GM21515 (cell line): Measurements from ENCODE around the gene HID1.
"Not testable (repeated sequence)": the region's sequence is repeated elsewhere in the genome, so short reads cannot be mapped to it uniquely, and the experiment has no call there.

Experiments
- ATAC-seq: cut with Tn5 transposase; IDR thresholded peaks from one replicate; pipeline ENCODE4 v1.9.1; 2021; ENCODE audit not compliant: unreplicated experiment

The HID1 gene

DNA sequence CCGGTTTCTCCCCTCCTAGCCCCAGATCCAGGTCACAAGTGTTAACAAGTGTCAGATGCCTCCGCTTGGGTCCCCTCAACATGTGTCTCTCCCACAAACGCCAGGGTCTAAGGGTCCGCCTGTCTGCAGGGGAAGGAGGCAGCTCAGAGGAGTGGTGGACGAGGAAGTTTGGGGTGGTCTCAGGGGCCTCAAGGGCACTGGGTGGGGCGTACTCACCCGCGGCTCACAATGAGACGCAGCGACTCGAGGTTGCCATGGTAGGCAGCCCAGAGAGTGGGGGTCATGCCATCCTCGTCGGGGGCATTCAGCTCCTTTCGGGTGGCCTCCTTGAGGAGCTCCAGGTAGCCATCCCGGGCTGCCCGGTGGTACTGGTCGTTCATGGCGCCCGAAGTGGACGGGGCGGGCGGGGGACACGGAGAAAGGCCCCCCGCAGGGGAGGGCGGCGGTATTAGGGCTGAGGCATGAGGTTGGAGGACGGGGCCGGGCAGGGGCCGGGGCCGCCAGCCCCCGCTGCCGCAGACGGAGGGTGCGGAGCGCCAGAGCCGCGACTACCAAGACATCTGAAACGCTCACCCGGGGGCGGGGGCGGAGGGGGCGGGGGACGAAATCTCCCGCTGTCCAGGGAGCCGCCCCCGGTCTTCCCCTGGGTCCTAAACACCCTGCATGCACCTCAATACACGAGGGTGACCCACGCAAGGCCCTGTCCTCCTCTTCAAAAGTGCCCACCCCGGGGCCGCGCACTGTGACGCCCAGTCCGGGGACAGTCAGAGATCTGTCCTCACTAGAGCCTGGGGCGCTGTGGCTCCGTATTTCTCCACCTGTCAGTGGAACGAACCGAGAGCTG lies 49.6 kb downstream of the HID1 start, which contains the start of gene USH1G:
TSS of gene USH1G (minus strand) at position 562 of the 844 bp plus-strand sequence. CDS start at position 380, 182 bp downstream.
- no peak for ATAC-seq

DNA sequence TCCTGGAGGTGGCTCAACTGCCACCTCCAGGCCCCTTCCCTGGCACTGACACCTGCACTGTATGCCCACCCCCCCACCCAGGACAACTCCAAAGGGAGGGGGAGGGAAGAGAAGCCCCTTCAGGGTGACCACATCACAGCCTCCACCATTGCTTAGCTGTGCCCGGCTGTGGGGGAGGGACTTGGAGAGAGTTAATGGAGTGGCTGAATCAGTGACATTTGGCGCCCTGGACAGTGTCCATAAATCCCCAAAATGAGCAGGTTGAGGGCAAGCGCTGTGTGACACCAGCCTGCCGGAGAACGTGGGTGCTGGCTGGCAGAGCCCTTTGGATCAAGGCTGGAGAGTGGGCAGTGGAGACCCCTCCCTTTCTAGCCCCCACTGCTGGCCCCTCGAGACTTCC lies 50.4 kb downstream of the HID1 start:
- ATAC-seq: no peak

DNA sequence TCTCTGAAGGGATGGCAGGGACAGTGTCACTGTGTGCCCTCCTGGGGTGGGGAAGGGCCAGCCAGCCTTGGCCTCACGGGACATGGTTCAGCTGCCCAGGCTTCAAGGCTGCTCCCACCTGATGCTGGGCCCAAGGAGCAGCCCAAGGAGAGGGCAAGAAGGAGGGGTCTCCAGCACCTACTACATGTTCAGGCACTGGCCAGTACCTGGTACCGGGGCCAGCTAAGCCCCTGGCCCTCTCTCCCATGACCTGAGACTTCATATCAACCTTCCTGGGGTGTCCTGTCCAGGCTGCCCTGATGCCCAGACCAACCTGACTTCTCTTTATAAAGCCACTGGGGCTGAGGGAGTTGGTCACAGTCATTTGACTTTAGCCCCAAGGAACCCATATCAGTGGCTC lies 50.8 kb downstream of the HID1 start:
- no peak for ATAC-seq

DNA sequence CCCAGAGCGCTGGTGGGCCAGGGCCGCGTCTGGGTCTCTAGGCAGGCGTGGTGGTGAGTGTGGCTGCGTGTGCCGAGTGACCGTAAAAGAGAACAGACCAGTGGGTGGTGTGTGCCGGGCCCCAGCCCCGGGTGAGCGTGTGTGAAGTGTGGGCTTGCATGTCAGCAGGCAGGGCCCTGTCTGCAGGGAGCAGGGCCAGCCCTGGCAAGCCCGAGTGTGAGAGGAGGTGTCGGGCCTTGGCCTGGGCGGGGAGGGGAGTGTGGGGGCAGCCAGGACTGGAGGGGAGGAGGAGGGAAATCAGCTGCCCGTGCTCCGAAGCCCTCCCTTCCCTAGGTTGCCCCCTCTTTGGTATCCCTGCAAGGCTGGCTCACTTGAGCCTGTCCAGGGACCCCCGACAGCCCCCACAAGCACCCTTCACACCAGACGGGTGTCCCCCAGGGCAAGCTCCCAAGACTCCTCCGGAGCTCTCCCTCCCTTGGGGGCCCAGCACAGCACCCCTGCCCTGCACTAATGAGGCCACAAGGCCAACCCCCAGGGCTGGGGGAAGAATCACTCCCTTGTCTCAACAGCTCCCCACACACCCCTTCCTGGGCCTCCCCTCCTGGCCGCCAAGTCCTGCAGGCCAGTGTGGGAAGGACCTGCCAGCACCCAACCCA lies 51.4 kb downstream of the HID1 start:
- ATAC-seq: no peak

DNA sequence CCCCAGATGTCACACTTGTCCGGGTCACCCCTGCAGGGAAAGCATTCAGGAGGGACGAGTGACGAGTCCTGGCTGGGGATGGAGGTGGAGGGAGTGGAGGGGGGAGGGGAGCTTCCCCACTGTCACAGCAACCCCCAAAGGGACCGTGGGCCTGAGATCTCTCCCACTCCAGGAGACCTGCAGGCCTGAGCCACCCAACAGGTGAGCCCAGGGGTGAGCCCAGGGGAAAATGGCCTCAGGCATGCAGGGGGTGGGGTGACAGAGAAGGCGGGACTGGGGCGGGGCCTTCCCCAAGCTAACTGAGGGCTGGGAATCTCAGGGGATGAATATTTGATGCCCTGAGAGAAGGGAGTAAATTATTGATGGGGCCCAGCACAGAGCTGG lies 51.9 kb downstream of the HID1 start:
- no peak for ATAC-seq

DNA sequence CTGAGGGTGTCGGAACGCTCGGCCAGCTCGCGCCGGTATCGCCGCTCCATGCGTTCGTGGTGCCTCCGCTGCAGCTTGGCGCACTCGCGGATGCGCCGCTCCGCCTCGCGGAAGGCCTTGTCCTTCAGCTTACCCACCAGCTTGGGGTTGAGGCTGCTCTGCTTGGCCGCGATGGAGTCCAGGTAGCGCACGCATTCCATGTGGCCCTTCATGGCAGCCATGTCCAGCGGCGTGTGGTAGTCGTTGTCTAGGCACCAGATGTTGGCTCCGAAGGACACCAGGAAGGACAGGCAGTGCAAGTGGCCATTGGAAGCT lies 52.3 kb downstream of the HID1 start:
- no peak for ATAC-seq

DNA sequence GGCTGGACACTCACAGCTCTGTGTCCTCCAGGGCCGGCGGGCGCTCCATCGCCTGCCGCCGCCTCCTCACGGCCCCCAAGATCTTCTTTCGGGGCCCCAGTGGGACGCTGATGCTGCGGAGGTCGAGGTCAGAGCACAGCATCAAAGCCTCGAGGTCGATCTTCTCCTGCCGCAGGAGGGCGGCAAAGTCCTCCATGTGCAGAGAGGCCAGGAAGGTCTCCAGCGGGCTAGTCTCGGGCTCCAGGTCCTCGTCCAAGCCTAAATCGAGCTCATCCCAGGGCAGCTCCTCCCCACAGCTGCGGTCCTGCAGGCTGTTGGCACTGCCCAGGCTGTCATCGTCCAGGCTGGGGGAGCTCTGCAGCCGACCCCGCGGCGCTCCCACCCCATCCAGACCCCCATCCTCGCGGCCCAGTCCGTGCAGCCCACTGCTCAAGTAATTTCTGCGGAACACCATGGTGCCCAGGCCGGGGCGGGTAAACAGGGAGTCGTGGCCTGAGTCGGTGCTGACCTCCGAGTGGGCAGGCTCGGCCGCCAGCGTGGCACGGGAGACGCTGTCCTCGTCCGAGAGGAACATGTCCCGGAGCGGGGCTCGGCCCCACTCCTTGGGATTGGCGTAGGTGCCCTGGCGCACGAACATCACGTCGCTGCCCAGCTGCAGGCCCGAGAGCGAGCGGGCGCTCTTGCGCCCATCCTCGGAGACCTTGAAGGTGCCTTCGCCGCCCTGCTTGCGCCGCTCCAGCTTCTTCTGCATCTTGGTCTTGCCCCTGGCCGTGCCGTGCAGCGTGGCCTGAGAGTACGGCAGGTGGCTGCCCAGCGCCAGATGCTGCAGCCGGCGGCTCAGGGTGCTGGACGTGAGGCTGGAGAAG lies 52.9 kb downstream of the HID1 start:
- no peak for ATAC-seq

DNA sequence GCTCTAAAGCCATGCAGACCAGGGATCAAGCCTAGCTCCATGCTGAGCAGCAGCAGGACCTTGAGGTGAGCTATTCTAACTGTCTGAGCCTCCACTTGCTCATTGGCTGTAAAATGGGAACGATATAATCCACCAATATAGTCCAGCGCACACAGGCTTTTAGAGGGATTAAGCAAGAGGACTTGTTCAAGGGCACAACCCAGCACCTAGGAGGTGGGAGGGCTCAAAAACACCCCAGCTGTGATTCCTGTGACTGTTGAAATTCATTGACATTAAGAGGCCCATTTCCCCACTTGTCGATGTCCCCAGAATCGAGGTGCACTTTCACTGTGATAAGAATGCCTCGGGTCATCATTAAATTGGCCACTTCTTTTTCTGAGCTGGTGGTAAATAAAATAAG lies 53.7 kb downstream of the HID1 start:
- no peak for ATAC-seq

DNA sequence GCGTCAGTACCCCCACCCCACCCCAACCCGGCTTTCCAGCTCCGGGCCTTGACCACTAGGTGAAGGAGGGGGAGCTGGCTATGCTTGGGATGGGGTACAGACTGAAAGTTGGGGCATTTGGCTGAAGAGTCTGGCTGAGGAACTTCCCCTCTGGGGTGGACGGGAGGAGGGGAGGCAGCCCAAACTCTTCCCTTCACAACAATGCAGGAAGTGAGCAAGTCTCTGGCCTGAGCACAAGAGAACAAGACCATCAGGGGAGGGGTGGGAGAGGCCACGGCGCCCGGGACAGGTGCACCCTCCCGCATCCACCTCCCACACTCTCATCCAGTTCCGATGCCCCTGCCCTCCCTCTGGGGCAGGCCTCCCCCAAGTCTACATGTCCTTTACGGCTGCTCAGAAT lies 55.1 kb downstream of the HID1 start:
- ATAC-seq: no peak

DNA sequence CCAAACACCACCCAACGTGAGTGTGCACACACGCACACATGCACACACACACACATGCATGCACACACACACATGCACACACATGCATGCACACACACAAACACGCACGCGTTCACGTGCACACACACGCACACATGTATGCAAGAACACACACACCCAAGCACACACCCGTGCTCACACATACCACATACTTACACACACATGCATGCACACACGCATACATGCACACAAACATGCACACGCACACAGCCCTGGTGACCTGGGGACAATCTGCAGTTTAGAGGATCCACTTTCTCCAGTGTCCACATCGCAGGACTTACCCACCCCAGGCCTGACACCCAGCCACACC lies 55.7 kb downstream of the HID1 start:
- ATAC-seq: no peak

DNA sequence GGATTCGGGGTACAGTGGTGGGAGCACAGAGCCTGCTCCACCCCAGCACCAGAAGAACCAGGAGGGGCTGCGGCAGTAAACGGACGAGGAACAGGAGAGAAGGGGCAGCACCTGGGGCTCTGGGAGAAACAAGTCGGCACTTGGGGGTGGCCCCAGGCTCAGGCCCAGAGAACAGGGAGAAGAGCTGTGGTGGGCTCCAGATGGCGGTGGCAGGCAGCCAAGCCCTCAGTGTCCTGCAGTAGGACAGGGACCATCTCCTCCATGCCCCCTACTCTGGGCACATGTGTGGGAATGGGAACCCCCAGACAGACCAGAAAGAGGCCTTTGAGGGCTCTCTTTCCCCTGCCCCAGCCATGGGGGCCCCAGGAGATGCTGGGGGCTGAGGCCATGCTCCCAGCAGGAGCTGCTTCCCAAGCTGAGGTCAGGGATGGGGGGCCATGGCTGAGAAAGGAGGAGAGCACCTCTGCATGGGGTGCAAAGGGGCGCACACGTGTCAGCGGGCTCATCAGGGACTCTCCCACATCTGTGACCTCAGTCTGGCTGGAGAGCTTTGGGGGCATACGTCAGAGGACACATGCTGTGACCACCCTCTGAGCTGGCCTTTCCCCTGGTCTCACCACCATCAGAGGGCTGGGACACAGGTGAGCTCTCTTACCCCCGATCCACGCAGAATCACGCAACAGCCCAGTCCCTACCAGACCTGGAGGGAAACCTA lies 56.3 kb downstream of the HID1 start:
- no peak for ATAC-seq

DNA sequence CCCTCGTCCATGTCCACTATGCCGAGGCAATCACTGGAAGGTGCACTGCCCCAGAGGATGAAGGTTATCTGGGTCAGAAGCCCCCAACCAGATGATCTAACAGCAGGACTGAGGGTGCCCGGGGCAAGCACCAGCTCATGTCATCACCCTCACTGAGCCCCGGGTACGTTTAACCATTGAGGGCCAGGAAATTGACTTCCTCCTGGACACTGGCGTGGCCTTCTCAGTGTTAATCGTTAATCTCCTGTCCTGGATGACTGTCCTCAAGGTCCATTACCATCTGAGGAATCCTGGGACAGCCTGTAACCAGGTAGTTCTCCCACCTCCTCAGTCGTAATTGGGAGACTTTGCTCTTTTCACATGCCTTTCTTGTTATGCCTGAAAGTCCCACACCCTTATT lies 61.1 kb downstream of the HID1 start:
- ATAC-seq: not testable (repeated sequence)

DNA sequence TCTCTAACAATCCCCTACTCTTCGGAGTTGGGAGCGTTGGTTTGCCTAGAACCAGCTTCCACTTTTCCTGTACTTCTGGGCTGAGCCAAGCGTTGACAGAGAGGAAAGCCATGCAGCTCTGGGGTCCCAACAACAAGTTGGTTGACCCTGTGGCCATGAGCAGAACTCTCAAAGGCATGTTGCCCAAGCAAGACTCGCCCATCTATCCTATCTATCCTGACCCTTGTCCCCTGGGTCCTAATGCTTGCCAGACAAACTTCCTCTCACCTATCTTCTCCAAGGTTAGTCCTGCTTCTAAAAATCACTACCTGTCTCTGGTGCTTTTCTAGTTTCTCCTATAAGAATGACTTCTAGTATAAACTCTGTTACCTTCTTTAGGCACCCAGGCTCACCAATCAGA lies 63.5 kb downstream of the HID1 start:
- not testable (repeated sequence) for ATAC-seq

DNA sequence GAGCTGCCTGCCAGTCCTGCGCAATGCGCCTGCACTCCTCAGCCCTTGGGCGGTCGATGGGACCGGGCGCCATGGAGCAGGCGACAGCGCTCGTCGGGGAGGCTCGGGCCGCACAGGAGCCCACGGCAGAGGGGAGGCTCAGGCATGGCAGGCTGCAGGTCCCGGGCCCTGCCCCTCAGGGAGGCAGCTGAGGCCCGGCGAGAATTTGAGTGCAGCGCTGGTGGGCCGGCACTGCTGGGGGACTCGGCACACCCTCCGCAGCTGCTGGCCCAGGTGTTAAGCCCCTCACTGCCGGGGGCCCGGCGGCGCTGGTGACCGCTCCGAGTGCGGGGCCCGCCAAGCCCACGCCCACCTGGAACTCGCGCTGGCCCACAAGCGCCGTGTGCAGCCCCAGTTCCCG lies 65.5 kb downstream of the HID1 start:
- no peak for ATAC-seq

DNA sequence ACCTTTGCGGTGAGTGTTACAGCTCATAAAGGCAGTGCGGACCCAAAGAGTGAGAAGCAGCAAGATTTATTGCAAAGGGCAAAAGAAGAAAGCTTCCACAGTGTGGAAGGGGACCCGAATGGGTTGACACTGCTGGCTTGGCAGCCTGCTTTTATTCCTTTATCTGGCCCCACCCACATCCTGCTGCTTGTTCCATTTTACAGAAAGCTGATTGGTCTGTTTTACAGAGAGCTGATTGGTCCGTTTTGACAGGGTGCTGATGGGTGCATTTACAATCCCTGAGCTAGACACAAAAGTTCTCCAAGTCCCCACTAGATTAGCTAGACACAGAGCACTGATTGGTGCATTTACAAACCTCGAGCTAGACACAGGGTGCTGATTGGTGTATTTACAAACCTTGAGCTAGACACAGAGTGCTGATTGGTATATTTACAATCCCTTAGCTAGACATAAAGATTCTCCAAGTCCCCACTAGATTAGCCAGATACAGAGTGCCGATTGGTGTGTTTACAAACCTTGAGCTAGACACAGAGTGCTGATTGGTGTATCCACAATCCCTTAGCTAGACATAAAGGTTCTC lies 66.3 kb downstream of the HID1 start:
- not testable (repeated sequence) for ATAC-seq

DNA sequence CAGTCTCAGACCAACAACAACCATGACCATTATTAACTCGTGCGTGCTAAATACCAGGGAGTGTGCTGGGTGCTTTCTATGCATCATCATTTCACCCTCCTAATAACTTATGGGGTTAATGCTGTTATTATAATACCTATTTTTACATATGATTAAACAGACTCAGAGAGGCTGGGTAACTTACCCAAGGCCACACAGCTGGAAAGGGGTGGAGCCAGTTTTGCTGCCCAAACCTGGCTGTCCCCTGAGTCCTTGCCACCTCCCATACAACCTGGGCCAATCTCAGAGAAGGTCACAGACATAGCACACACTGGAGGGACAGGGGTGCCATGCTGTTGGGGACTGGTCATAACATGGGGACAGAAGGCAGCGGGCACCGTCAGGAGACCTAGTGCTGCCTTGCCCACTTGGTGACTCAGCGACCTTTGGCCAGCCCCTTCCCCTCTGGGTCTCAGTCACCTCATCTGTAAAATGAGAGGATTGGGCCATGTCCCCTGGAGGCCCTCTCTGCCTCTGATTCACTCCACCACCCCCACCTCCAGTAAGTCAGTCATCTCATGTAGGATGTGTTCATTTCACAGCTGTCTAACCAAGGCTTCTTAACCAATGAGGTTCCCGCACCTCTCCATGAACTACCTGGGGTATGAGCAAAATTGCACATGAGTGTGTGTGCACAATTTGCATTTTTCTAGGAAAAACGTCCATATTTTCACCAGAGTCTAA lies 67.7 kb downstream of the HID1 start:
- ATAC-seq: no peak

DNA sequence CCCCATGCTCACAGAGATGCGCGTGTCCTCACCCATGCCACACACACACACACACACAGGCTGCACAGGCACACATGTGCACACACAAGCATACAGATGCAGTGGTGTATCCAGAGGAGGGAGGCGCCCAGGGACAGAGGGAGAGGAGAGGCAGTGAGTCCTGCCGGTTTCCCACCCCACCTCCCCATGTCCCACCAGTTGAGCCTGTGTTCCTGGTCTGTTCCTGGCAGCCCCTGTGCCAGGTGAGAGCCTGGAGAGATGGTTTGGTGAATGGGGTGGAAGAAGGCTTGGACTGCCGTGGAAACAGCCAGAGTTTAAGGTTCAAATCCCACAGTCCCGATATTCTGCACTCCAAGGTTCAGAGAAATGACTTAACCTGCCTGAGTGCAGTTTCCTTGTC lies 68.9 kb downstream of the HID1 start:
- no peak for ATAC-seq

DNA sequence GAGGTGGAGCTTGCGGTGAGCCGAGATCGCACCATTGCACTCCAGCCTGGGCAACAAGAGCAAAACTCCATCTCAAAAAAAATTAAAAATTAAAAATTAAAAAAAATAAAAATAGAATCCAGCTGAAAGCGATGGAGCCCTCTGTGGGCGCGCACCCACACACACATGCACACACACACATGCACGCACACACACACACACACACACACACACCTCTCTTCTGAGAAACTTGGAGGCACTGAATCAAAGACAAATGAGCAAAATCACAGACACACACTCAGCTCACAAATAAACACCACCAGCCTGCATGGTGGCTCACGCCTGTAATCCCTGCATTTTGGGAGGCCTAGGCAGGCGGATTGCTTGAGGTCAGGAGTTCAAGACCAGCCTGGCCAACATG lies 69.5 kb downstream of the HID1 start:
- ATAC-seq: no peak

DNA sequence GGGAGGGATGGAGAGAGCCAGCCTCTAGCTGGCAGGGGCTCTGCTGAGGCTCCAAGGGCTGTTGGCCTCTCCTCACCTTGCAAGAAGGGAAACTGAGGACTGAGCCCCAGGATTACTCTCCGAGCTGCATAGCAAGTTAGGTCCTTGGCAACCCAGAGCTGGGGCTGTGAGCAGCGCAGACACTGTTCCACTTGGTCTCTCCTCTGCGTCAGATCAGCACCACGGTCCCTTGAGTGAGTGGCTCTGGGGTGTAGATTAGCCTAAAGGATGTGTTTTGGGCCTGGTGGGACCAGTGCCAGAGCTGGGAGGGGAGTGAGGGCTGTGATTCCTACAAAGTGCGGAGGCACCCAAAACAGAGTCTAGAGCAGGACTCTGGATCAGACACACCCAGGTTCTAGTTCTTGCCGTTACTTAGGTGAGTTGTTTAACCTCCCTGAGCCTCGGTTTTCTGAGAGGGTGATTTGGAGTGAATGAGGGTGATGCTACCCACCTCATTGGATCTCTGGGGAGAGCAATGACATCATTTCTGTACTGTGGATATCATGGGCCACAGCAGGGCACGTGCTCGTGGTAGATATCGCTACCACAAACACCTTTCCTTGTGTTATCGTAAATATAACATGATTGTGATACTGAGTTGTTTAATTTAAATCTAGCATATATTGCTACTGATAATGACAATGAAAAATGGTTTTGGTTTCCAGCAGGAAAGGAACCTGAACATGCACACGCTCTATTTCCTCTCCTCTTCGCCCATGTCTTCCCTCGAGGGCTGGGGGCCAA lies 71.0 kb downstream of the HID1 start:
- no peak for ATAC-seq
